ENCODE data around the gene EPO. TPM values are rescaled to one million over a fixed set of nuclear protein-coding genes. Genes with fewer than 3 reads are reported as not detected.

The EPO gene
- total and polyA plus RNA-seq, 2 of the 8 experiments (the other 6 are each of a cell fraction or from before 2014, with no cell fraction given): 0.42 to 0.95 TPM

GRCh38 chr7:100728196-100728595, 7.9 kb downstream of the EPO start:
- H3K79me2 ChIP-seq (ENCODE audit: control insufficient read depth in 1 of 2, insufficient read depth in 2 of 2, low read length in 2 of 2): no peaks in the 10 kb centered on the region
- TF ChIP-seq SUZ12 (IDR thresholded peaks at IDR 0.05; ENCODE audit: low read length) (no peak), CHD1 (IDR thresholded peaks at IDR 0.05; ENCODE audit: low read depth, low read length) (no peak), JUN (IDR thresholded peaks at IDR 0.05; ENCODE audit: low read depth, low read length) (no peak), CBX5 (IDR thresholded peaks at IDR 0.05; ENCODE audit: low read depth, low read length) (no peak), BCL11A (IDR thresholded peaks at IDR 0.05; ENCODE audit: low read depth in 2 of 2, low read length in 2 of 2) (no peak), SIN3A (conservative IDR thresholded peaks at IDR 0.05 in 1 of 2, IDR thresholded peaks at IDR 0.05 in 1 of 2; ENCODE audit: low read depth in 1 of 2, low read length in 2 of 2) (no peak), GABPA (IDR thresholded peaks at IDR 0.05; ENCODE audit: borderline replicate concordance, insufficient read depth, low read length) (no peak), MAFK (IDR thresholded peaks at IDR 0.05; ENCODE audit: low read depth, low read length) (no peak), POLR2AphosphoS5 (IDR thresholded peaks at IDR 0.05; ENCODE audit: low read depth, low read length) (no peak), YY1 (IDR thresholded peaks at IDR 0.05; ENCODE audit: low read depth, low read length) (no peak), KDM4A (IDR thresholded peaks at IDR 0.05; ENCODE audit: low read depth, low read length, severe bottlenecking) (no peak), BACH1 (IDR thresholded peaks at IDR 0.05; ENCODE audit: low read length) (no peak), ATF3 (IDR thresholded peaks at IDR 0.05; ENCODE audit: insufficient read depth, low read depth, low read length) (no peak), SIX5 (IDR thresholded peaks at IDR 0.05; ENCODE audit: low read depth, low read length) (no peak)
- H3K23ac ChIP-seq (ENCODE audit: insufficient read length): no peak overlapping the region
- H3K27ac ChIP-seq (ENCODE audit: low read depth, low read length): no peak overlapping the region
- no peak overlapping the region for H2BK12ac ChIP-seq (ENCODE audit: low read depth, low read length)
- H3K36me3 ChIP-seq (ENCODE audit: control insufficient read depth in 2 of 4, insufficient read depth in 4 of 4, low read length in 3 of 4): no peaks in the 10 kb centered on the region
- FAIRE-seq: no peak
- ChIA-PET POLR2A (ENCODE audit: partially characterized antibody) (interaction anchor here (0.9 to 2.4 kb wide), 3 partner anchors 17 to 55 kb away, joined by 3 to 31 read pairs (median 5); no protein-coding TSS in a partner anchor), CTCF (ENCODE audit: partially characterized antibody) (interaction anchor here (0.6 to 16.4 kb wide), 13 partner anchors 15 to 149 kb away, joined by 3 to 197 read pairs (median 3); partner anchors contain the start of gene POP7)
- no peak overlapping the region for H4K5ac ChIP-seq (ENCODE audit: insufficient read length, low read depth, low read length)
- no peak overlapping the region for H2BK20ac ChIP-seq (ENCODE audit: low read length)
- no peaks in the 10 kb centered on the region for H4K20me1 ChIP-seq (replicated peaks in 1 of 2; ENCODE audit: control insufficient read depth in 1 of 2, insufficient read depth in 2 of 2, low read length in 2 of 2)
- H3K4me1 ChIP-seq (replicated peaks in 1 of 4; ENCODE audit: control insufficient read depth in 3 of 4, insufficient read depth in 4 of 4, low read length in 3 of 4): no peaks in the 10 kb centered on the region
- H2AK5ac ChIP-seq (ENCODE audit: low read depth, low read length): no peak overlapping the region
- H2BK15ac ChIP-seq (ENCODE audit: low read length): 0 out of 2 replicates have a peak overlapping the region, but pooled peaks have one; percentile 46
- H4K8ac ChIP-seq (ENCODE audit: extremely low read depth, insufficient read depth, low read length): no peak overlapping the region
- 86% methylated on average over 8 of the region's 8 CpGs; no CpG with 5 or more reads in 1 of the 2 experiments for WGBS, 2 experiments (ENCODE audit: extremely low coverage in 1 of 2, insufficient coverage in 1 of 2, insufficient read length in 1 of 2, insufficient replicate concordance in 2 of 2, low coverage in 1 of 2, low lambda C conversion rate in 2 of 2, missing lambda C conversion rate in 1 of 2)
- H2BK5ac ChIP-seq (ENCODE audit: low read depth, low read length): no peak overlapping the region
- H4K91ac ChIP-seq (replicated peaks; ENCODE audit: insufficient read length, low read length): no peak overlapping the region
- H3K4ac ChIP-seq (replicated peaks; ENCODE audit: insufficient read length, low read depth, low read length): no peak overlapping the region
- no peaks in the 10 kb centered on the region for H3K9me3 ChIP-seq (ENCODE audit: insufficient read depth in 2 of 2, low read depth in 1 of 2, low read length in 1 of 2)
- H3K4me3 ChIP-seq (ENCODE audit: extremely low read depth in 1 of 4, insufficient read depth in 2 of 4, low read depth in 3 of 4, low read length in 4 of 4): no peak overlapping the region
- no peak overlapping the region for H2BK120ac ChIP-seq (replicated peaks; ENCODE audit: low read depth, low read length)
- H3K79me1 ChIP-seq (ENCODE audit: low read depth, low read length): no peaks in the 10 kb centered on the region
- H3K23me2 ChIP-seq (ENCODE audit: low read depth, low read length): no peaks in the 10 kb centered on the region
- H3K27me3 ChIP-seq (replicated peaks in 1 of 4; ENCODE audit: control insufficient read depth in 3 of 4, extremely low read depth in 1 of 4, insufficient read depth in 3 of 4, low read length in 3 of 4): no peaks in the 10 kb centered on the region; a peak in 2 of 7 replicates
- no peak overlapping the region for H3K4me2 ChIP-seq (ENCODE audit: insufficient read depth in 1 of 2, low read depth in 2 of 2, low read length in 2 of 2)
- H3K14ac ChIP-seq (ENCODE audit: insufficient read length): no peak overlapping the region
- no peak overlapping the region for H2AFZ ChIP-seq (ENCODE audit: low read length)
- no peak overlapping the region for H3K56ac ChIP-seq (replicated peaks; ENCODE audit: insufficient read length, low read depth, low read length)
- no peak overlapping the region for H3K18ac ChIP-seq (ENCODE audit: extremely low read depth, low read length)
- no peak for DNase-seq (ENCODE audit: low read depth in 1 of 2, low spot score in 2 of 2)
- H3K9ac ChIP-seq (replicated peaks in 1 of 4; ENCODE audit: extremely low read depth in 1 of 4, low read depth in 3 of 4, low read length in 3 of 4): no peak overlapping the region

All from H1 (cell line).